DND-41 (cell line): ENCODE measurements around the gene PLCB4.

Experiments
- ATAC-seq: fragments of 200-7000 bp; cut with Tn5 transposase; 3 replicates; pipeline ENCODE4 v1.9.1; 2021; ENCODE audit warnings: low read depth; ENCODE audit not compliant: insufficient read depth
- DNase-seq: peaks from one replicate; pipeline ENCODE4 v3.0.0-alpha.2; 2020
- H2AFZ ChIP-seq: 2 replicates; pipeline ENCODE4 v1.6.0; 2012; ENCODE audit warnings: low read depth, low read length
- H3K27ac ChIP-seq: 2 replicates; pipeline ENCODE4 v1.5.1; 2012; ENCODE audit warnings: low read length, inconsistent platforms
- H3K27me3 ChIP-seq: fragments of 200-600 bp; sonication (generic); 2 replicates; pipeline ENCODE4 v1.6.0; 2012; ENCODE audit warnings: low read length, mild to moderate bottlenecking, inconsistent platforms; ENCODE audit not compliant: insufficient read depth, poor library complexity
- H3K36me3 ChIP-seq: 2 replicates; pipeline ENCODE4 v1.5.1; 2012; ENCODE audit warnings: low read length, inconsistent platforms; ENCODE audit not compliant: insufficient read depth
- H3K4me1 ChIP-seq: 2 replicates; pipeline ENCODE4 v1.5.1; 2012; ENCODE audit warnings: mild to moderate bottlenecking, low read length; ENCODE audit not compliant: insufficient read depth
- H3K4me2 ChIP-seq: 2 replicates; pipeline ENCODE4 v1.6.0; 2012; ENCODE audit warnings: mild to moderate bottlenecking, moderate library complexity, low read length, inconsistent platforms; ENCODE audit not compliant: insufficient read depth
- H3K4me3 ChIP-seq, 2 experiments: fragments of 200-600 bp in 1 of 2; shearing (Covaris generic) in 1 of 2; 2 replicates each; pipeline ENCODE4 v1.5.1; 2012 to 2016; ENCODE audit warnings: inconsistent platforms in 2 of 2, low read length in 2 of 2, mild to moderate bottlenecking in 2 of 2, low read depth in 1 of 2, moderate library complexity in 1 of 2
- H3K79me2 ChIP-seq: 2 replicates; pipeline ENCODE4 v1.6.0; 2012; ENCODE audit warnings: low read length, inconsistent platforms; ENCODE audit not compliant: insufficient read depth
- H3K9ac ChIP-seq: 2 replicates; pipeline ENCODE4 v1.6.0; 2012; ENCODE audit warnings: low read depth, mild to moderate bottlenecking, inconsistent platforms, low read length, moderate library complexity
- H3K9me3 ChIP-seq: 2 replicates; pipeline ENCODE4 v1.5.1; 2012; ENCODE audit warnings: low read length, moderate library complexity, mild to moderate bottlenecking, inconsistent platforms; ENCODE audit not compliant: insufficient read depth, severe bottlenecking
- H4K20me1 ChIP-seq: 2 replicates; pipeline ENCODE4 v1.6.0; 2012; ENCODE audit warnings: low read length; ENCODE audit not compliant: insufficient read depth
- CTCF ChIP-seq: IDR thresholded peaks from 2 replicates; pipeline ENCODE4 v1.5.1; 2012; ENCODE audit warnings: borderline replicate concordance, low read length, moderate library complexity, mild to moderate bottlenecking; ENCODE audit not compliant: poor library complexity, severe bottlenecking; ENCODE audit errors: extremely low read depth
- EZH2 ChIP-seq: IDR thresholded peaks from 3 replicates; pipeline ENCODE4 v1.6.1; 2012; ENCODE audit warnings: borderline replicate concordance, low read depth, mild to moderate bottlenecking, moderate library complexity, low read length, inconsistent platforms; ENCODE audit not compliant: severe bottlenecking

Gene PLCB4

DNA sequence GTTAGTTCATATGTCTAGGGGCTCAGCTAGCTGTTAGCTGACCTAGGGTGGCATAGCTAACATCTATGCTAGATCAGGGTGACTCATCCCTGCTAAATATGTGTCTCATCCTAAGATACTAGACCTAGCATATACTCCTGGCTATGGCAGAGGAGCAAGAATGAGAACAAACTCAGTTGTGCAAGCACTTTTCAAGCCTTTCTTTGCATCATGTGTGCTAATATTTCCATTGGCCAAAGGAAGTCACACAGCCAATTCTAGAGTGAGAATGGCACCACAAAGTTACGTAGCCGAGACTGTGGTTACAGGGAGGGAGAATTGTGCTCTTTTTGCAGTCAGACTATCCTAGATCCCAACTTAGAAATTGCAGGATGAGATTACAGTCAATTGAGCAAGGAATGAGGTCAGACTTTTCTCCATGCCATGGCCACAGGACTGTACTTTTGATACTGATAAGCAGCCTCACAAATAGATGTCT, 78.7 kb downstream of the PLCB4 start:
- ATAC-seq (no peak), DNase-seq (no peak)
- Histone ChIP-seq H2AFZ (no peak overlapping the region), H3K4me2 (no peak overlapping the region), H3K27me3 (no peaks in the 10 kb centered on the region), H3K9me3 (peaks cover 4% of the 10 kb centered on the region), H3K27ac (no peak overlapping the region), H3K79me2 (no peaks in the 10 kb centered on the region), H3K36me3 (no peaks in the 10 kb centered on the region), H3K4me3 (no peak overlapping the region), H3K9ac (no peak overlapping the region), H3K4me1 (peaks cover 20% of the 10 kb centered on the region), H4K20me1 (no peaks in the 10 kb centered on the region)
- TF ChIP-seq EZH2 = no peak
- no peak for TF ChIP-seq CTCF

DNA sequence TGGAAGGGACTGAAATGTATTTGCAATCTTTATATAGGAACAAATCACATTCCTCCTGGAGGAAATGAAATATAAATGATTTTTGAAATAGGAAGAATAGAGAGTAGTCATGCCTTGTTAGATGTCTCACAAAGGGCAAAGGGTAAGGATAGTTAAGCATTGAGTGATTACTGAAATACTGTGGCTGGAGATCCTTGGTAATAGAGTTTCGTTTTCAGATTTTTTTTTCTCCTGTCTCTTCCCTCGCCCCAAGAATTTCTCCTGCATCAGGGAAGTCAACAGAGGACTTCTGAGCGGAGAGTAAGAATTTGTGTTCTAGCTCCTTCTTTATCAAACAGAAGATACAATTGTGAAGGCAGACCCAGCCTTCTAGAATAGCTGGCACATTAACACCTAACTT, 79.4 kb downstream of the PLCB4 start:
- Histone ChIP-seq H2AFZ (no peak overlapping the region), H3K4me1 (peaks cover 20% of the 10 kb centered on the region), H3K27me3 (no peaks in the 10 kb centered on the region), H3K27ac (no peak overlapping the region), H4K20me1 (no peaks in the 10 kb centered on the region), H3K9me3 (peaks cover 4% of the 10 kb centered on the region), H3K79me2 (no peaks in the 10 kb centered on the region), H3K36me3 (no peaks in the 10 kb centered on the region), H3K4me2 (no peak overlapping the region), H3K4me3 (no peak overlapping the region), H3K9ac (no peak overlapping the region)
- TF ChIP-seq CTCF (no peak), EZH2 (no peak)
- ATAC-seq (no peak), DNase-seq (no peak)

DNA sequence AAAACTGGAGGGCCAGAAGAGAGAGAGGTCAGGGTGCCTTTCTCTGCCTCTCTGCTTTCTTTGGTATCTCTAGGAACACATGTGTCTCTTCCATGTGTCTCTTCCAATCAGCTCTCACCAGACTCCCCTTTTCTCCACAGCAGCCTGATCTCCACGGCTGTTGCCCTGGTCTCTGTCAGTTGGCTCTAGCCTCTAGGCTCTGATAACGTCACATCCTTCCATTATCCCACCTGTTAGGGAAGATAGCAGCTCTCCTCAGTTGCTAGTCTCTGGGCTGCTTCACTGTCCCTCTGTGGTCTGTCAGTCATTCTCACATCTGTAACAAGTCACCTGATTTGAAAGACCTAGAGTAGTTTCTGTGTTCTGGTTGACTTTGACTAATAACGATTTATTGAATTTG, 80.2 kb downstream of the PLCB4 start:
- no peaks in the 10 kb centered on the region for H3K79me2 ChIP-seq
- H4K20me1 ChIP-seq = no peaks in the 10 kb centered on the region
- H3K27ac ChIP-seq = no peak overlapping the region
- H3K4me1 ChIP-seq = peaks cover 17% of the 10 kb centered on the region
- no peak overlapping the region for H3K4me2 ChIP-seq
- DNase-seq (no peak), ATAC-seq (no peak)
- no peaks in the 10 kb centered on the region for H3K27me3 ChIP-seq
- H3K4me3 ChIP-seq = no peak overlapping the region
- H3K9me3 ChIP-seq = peaks cover 4% of the 10 kb centered on the region
- no peaks in the 10 kb centered on the region for H3K36me3 ChIP-seq
- no peak for TF ChIP-seq CTCF
- TF ChIP-seq EZH2 = no peak
- no peak overlapping the region for H2AFZ ChIP-seq
- no peak overlapping the region for H3K9ac ChIP-seq

DNA sequence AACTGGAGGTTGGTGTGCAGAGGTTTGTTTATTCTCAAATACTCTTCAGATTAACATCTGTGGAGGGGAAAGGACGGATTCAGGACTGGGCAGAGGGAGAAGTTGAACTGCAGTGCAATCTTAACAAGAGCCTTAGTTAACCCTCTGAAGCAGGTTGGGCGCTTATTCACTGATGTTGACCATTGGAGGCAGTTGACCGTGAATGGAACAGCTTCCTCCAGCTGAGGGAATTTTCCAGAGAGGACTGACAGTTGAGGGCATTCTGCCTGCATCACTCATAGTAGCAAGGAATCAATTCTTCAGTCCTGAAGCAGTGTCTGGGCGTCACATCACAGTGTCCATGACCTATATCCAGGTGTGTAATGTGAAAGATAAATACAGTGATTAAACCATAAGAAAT, 80.9 kb downstream of the PLCB4 start:
- peaks cover 4% of the 10 kb centered on the region for H3K9me3 ChIP-seq
- DNase-seq (no peak), ATAC-seq (no peak)
- H3K9ac ChIP-seq = no peak overlapping the region
- H3K79me2 ChIP-seq = no peaks in the 10 kb centered on the region
- no peak overlapping the region for H3K27ac ChIP-seq
- H3K4me2 ChIP-seq = no peak overlapping the region
- no peaks in the 10 kb centered on the region for H4K20me1 ChIP-seq
- no peak overlapping the region for H2AFZ ChIP-seq
- TF ChIP-seq EZH2 (no peak), CTCF (no peak)
- no peak overlapping the region for H3K4me3 ChIP-seq
- no peaks in the 10 kb centered on the region for H3K27me3 ChIP-seq
- H3K36me3 ChIP-seq = no peaks in the 10 kb centered on the region
- H3K4me1 ChIP-seq = peaks cover 10% of the 10 kb centered on the region
